B cell (primary cell): ENCODE measurements around the gene HBG2. TPM values are rescaled to one million over a fixed set of nuclear protein-coding genes. Genes with fewer than 3 reads are reported as not detected.

Experiments used
- ATAC-seq: fragments of 200-7000 bp; cut with Tn5 transposase; one replicate; pipeline ENCODE4 v1.10.0; 2021; ENCODE audit warnings: low read depth, mild to moderate bottlenecking, moderate number of reproducible peaks, moderate library complexity
- CTCF ChIA-PET: fragments of 350-600 bp; sonication (Branson Sonifier 250); formaldehyde crosslinking; loops from one replicate; lab custom pipeline; 2021; ENCODE audit warnings: antibody characterized with exemption, inconsistent platforms; lab: Charles Lee
- POLR2A ChIA-PET: fragments of 350-600 bp; sonication (Branson Sonifier 250); formaldehyde crosslinking; loops from one replicate; lab custom pipeline; 2021; ENCODE audit warnings: antibody characterized with exemption; lab: Charles Lee
- DNase-seq: peaks from one replicate; pipeline ENCODE4 v3.0.0; 2013
- H2AFZ ChIP-seq: 2 replicates; pipeline ENCODE4 v1.6.1; 2012; ENCODE audit warnings: mild to moderate bottlenecking, low read depth, low read length; ENCODE audit not compliant: insufficient read depth, poor library complexity, severe bottlenecking
- H3K27ac ChIP-seq, 2 donors: 1 replicate in 1 of 2; 2 replicates in 1 of 2; pipeline ENCODE4 v1.5.1; 2012 to 2013; ENCODE audit warnings: low read length in 2 of 2, mild to moderate bottlenecking in 2 of 2, moderate library complexity in 1 of 2
- H3K27me3 ChIP-seq, 4 experiments: fragments of 200-600 bp in 1 of 4; sonication (generic) in 1 of 4; replicated peaks in 1 of 4; 1 replicate in 2 of 4; 2 replicates in 2 of 4; pipeline versions ENCODE4 v1.6.1 to v1.7.0; 2013 to 2016; ENCODE audit warnings: low read length in 3 of 4, mild to moderate bottlenecking in 2 of 4, mixed read lengths in 1 of 4, moderate library complexity in 1 of 4; ENCODE audit not compliant: insufficient read depth in 4 of 4, control insufficient read depth in 3 of 4; ENCODE audit errors: control extremely low read depth in 1 of 4
- H3K36me3 ChIP-seq, 2 experiments: replicated peaks in 1 of 2; 1 replicate in 1 of 2; 2 replicates in 1 of 2; pipeline versions ENCODE4 v1.6.1 to v1.7.1; 2013; ENCODE audit warnings: low read length in 1 of 2; ENCODE audit not compliant: insufficient read depth in 2 of 2, control insufficient read depth in 1 of 2; ENCODE audit errors: control extremely low read depth in 1 of 2, extremely low read depth in 1 of 2
- H3K4me1 ChIP-seq, 2 donors: fragments of 200-600 bp in 1 of 2; sonication (generic) in 1 of 2; 1 replicate in 1 of 2; 2 replicates in 1 of 2; pipeline versions ENCODE4 v1.5.1 to v1.6.1; 2013 to 2017; ENCODE audit warnings: low read length in 2 of 2; ENCODE audit not compliant: control insufficient read depth in 2 of 2, insufficient read depth in 2 of 2
- H3K4me2 ChIP-seq: replicated peaks from 2 replicates; pipeline ENCODE3; 2012; ENCODE audit warnings: mild to moderate bottlenecking, low read depth, low read length; ENCODE audit not compliant: poor library complexity, severe bottlenecking
- H3K4me3 ChIP-seq, 5 experiments: fragments of 200-600 bp in 1 of 5; sonication (generic) in 1 of 5; 1 replicate in 3 of 5; 2 replicates in 2 of 5; pipeline versions ENCODE4 v1.5.1 to v1.7.0; 2011 to 2016; ENCODE audit warnings: low read length in 4 of 5, mild to moderate bottlenecking in 4 of 5, low read depth in 2 of 5, control low read depth in 1 of 5, moderate library complexity in 1 of 5; ENCODE audit not compliant: insufficient read depth in 1 of 5; ENCODE audit errors: control extremely low read depth in 1 of 5, extremely low read depth in 1 of 5
- H3K79me2 ChIP-seq: fragments of 200-600 bp; sonication (generic); one replicate; pipeline ENCODE4 v1.6.0; 2016; ENCODE audit warnings: low read length; ENCODE audit not compliant: control insufficient read depth, insufficient read depth
- H3K9ac ChIP-seq: fragments of 200-600 bp; sonication (generic); 2 replicates; pipeline ENCODE4 v1.6.1; 2017; ENCODE audit warnings: mild to moderate bottlenecking, low read length, moderate library complexity
- H3K9me3 ChIP-seq, 3 donors: one replicate each; pipeline versions ENCODE4 v1.6.1 to v1.7.1; 2013; ENCODE audit warnings: low read length in 2 of 3; ENCODE audit not compliant: control insufficient read depth in 2 of 3, insufficient read depth in 1 of 3; ENCODE audit errors: control extremely low read depth in 1 of 3
- H4K20me1 ChIP-seq: 2 replicates; pipeline ENCODE4 v1.6.0; 2012; ENCODE audit warnings: mild to moderate bottlenecking, low read length; ENCODE audit not compliant: insufficient read depth, control insufficient read depth, poor library complexity, severe bottlenecking
- H3K27ac Mint-ChIP-seq: one replicate; pipeline ENCODE4 v1.8.0; 2021; ENCODE audit warnings: mixed read lengths
- H3K27me3 Mint-ChIP-seq: one replicate; pipeline ENCODE4 v1.8.0; 2021; ENCODE audit warnings: mixed read lengths
- H3K4me1 Mint-ChIP-seq: one replicate; pipeline ENCODE4 v1.8.0; 2021; ENCODE audit warnings: mixed read lengths
- H3K4me3 Mint-ChIP-seq: one replicate; pipeline ENCODE4 v1.8.0; 2021; ENCODE audit warnings: mixed read lengths
- H3K9me3 Mint-ChIP-seq: one replicate; pipeline ENCODE4 v1.8.0; 2022; ENCODE audit warnings: mixed read lengths; ENCODE audit not compliant: insufficient read depth
- EZH2 ChIP-seq: IDR thresholded peaks from 2 replicates; pipeline ENCODE4 v1.6.1; 2012; ENCODE audit warnings: borderline replicate concordance, low read depth, mild to moderate bottlenecking, moderate library complexity, low read length; ENCODE audit not compliant: insufficient read depth, poor library complexity, severe bottlenecking
- WGBS: methylation state at CpG from one replicate; pipeline ENCODE4 v1.1.5; 2013; ENCODE audit warnings: missing lambda C conversion rate; ENCODE audit not compliant: insufficient coverage; 5-methylcytosine and 5-hydroxymethylcytosine counted together
- intact Hi-C: fragments of 100-400 bp; cut with micrococcal nuclease; formaldehyde crosslinking; loops from one replicate; pipeline ENCODE4 v1.10.0; 2022
- polyA plus RNA-seq: library from polyadenylated mRNA; depleted of rRNA; stranded (reverse); fragments of >200 nt; gene quantifications from 2 replicates; pipeline ENCODE4 v1.2.3, GENCODE V29; 2012
- total RNA-seq, 2 donors: library from RNA; stranded (reverse); fragments of 120-200 nt in 1 of 2; gene quantifications; 1 replicate in 1 of 2; 2 replicates in 1 of 2; pipeline versions ENCODE4 v1.2.3 to v1.2.4, GENCODE V29; 2013 to 2022
- TF ChIP-seq, protein P1 (sequence below): fragments of 200-600 bp; IDR thresholded peaks from one replicate; pipeline ENCODE4 v1.8.0; 2022; ENCODE audit warnings: antibody characterized with exemption, mild to moderate bottlenecking

HBG2 gene
- total and polyA plus RNA-seq, 2 donors (not counting 1 experiment from before 2014, with no cell fraction given) = not detected

DNA sequence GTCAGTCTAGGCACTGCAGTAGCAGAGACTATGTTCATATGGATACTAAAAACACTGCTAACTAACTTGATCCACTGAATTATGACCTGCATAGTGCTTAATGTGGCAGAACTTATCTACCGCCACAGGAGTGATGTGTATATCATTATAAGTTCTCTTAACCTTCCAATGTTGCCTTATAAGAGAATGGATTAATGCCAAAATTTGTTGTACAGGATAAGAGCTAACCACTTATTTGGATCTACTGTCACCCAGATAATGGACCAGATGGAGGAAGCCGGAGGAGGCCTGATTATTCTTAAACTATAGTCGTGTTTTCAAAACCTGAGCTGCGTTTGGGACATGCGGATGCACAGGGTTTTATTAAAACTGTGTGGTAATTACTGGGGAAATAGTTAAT lies 49.0 kb upstream of the HBG2 start:
- no CpG with 5 or more reads among the region's 5 CpGs for WGBS
- no peaks in the 10 kb centered on the region for H3K4me1 Mint-ChIP-seq
- ChIA-PET CTCF (no interaction called here), POLR2A (no interaction called here)
- H3K9me3 Mint-ChIP-seq = no peaks in the 10 kb centered on the region
- no peak overlapping the region for H3K4me3 Mint-ChIP-seq
- ATAC-seq (no peak), DNase-seq (no peak)
- Histone ChIP-seq H3K36me3 (no peaks in the 10 kb centered on the region), H4K20me1 (no peaks in the 10 kb centered on the region), H3K4me1 (no peaks in the 10 kb centered on the region), H3K4me3 (no peak overlapping the region), H3K4me2 (no peak overlapping the region), H3K9me3 (no peaks in the 10 kb centered on the region), H2AFZ (no peak overlapping the region), H3K9ac (no peak overlapping the region), H3K27ac (no peak overlapping the region), H3K79me2 (no peaks in the 10 kb centered on the region), H3K27me3 (no peaks in the 10 kb centered on the region)
- TF ChIP-seq EZH2 = no peak
- TF ChIP-seq, protein P1, sequence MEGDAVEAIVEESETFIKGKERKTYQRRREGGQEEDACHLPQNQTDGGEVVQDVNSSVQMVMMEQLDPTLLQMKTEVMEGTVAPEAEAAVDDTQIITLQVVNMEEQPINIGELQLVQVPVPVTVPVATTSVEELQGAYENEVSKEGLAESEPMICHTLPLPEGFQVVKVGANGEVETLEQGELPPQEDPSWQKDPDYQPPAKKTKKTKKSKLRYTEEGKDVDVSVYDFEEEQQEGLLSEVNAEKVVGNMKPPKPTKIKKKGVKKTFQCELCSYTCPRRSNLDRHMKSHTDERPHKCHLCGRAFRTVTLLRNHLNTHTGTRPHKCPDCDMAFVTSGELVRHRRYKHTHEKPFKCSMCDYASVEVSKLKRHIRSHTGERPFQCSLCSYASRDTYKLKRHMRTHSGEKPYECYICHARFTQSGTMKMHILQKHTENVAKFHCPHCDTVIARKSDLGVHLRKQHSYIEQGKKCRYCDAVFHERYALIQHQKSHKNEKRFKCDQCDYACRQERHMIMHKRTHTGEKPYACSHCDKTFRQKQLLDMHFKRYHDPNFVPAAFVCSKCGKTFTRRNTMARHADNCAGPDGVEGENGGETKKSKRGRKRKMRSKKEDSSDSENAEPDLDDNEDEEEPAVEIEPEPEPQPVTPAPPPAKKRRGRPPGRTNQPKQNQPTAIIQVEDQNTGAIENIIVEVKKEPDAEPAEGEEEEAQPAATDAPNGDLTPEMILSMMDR = no peak
- H3K27me3 Mint-ChIP-seq = peaks cover 17% of the 10 kb centered on the region
- H3K27ac Mint-ChIP-seq = no peak overlapping the region
- intact Hi-C loops = no loop called here

DNA sequence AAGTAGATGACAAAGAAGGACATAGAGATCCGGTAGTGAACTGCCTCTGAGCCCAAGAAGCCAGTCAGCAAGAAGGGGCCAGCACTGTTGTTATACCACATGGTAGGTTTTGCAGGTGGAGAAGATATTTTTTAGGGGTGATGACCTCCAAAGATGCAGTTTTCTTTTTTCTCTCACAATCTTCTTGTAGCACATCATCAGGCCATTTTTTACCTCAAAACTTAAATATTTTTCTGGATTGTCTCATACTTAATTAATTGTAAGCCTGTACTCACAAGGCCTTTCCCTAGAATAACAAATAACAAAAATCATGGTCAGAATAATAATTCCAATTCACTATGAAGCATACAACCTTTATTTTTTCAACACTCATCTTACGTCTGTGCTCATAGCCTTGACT lies 47.3 kb upstream of the HBG2 start, which contains the start of gene OR51B4:
TSS of gene OR51B4 (minus strand) at position 101 of the 400 bp plus-strand sequence. CDS start at position 101, 0 bp downstream.
- Histone ChIP-seq H3K36me3 (no peaks in the 10 kb centered on the region), H3K79me2 (no peaks in the 10 kb centered on the region), H3K9me3 (no peaks in the 10 kb centered on the region), H3K4me1 (no peaks in the 10 kb centered on the region), H3K4me3 (no peak within 1 kb of the TSS), H2AFZ (no peak within 1 kb of the TSS), H3K9ac (no peak within 1 kb of the TSS), H3K4me2 (no peak within 1 kb of the TSS), H3K27me3 (no peaks in the 10 kb centered on the region), H4K20me1 (no peaks in the 10 kb centered on the region), H3K27ac (no peak within 1 kb of the TSS)
- intact Hi-C loops = no loop called here
- DNase-seq (no peak), ATAC-seq (no peak)
- WGBS = 96% methylated on average over 2 of the region's 2 CpGs
- TF ChIP-seq, protein P1 = no peak
- no peak for TF ChIP-seq EZH2
- Mint-ChIP-seq H3K27me3 (peaks cover 21% of the 10 kb centered on the region), H3K9me3 (no peaks in the 10 kb centered on the region), H3K27ac (no peak within 1 kb of the TSS), H3K4me1 (no peaks in the 10 kb centered on the region), H3K4me3 (no peak within 1 kb of the TSS)
- CTCF ChIA-PET = no interaction called here
- POLR2A ChIA-PET = no interaction called here
